HCT116 (cell line): Measurements from ENCODE around the gene TMBIM6.

ENCODE experiments used
- EGR1 ChIP-seq: IDR thresholded peaks from 2 replicates; pipeline ENCODE4 v1.6.1; 2012; ENCODE audit warnings: low read depth
- POLR2A ChIP-seq: IDR thresholded peaks from 2 replicates; pipeline ENCODE4 v1.7.0; 2011; ENCODE audit warnings: borderline replicate concordance; ENCODE audit not compliant: insufficient read depth, insufficient read length; ENCODE audit errors: extremely low read depth
- POLR2AphosphoS5 ChIP-seq: IDR thresholded peaks from 2 replicates; pipeline ENCODE4 v1.6.1; 2011; ENCODE audit warnings: mild to moderate bottlenecking, low read depth, low read length, moderate library complexity
- SP1 ChIP-seq: IDR thresholded peaks from 2 replicates; pipeline ENCODE4 v1.6.1; 2012; ENCODE audit warnings: low read depth
- SRF ChIP-seq: IDR thresholded peaks from 2 replicates; pipeline ENCODE4 v1.6.1; 2012; ENCODE audit warnings: low read depth
- TF ChIP-seq, protein P1 (sequence below), 3 experiments: fragments of 200-600 bp in 1 of 3; sonication (generic) in 1 of 3; IDR thresholded peaks in 2 of 3; conservative IDR thresholded peaks in 1 of 3; 2 replicates each; pipeline ENCODE4 v1.5.1; 2012 to 2017; ENCODE audit warnings: low read depth in 2 of 3, low read length in 2 of 3, antibody characterized with exemption in 1 of 3, borderline replicate concordance in 1 of 3, control low read depth in 1 of 3, mild to moderate bottlenecking in 1 of 3, mixed read lengths in 1 of 3, mixed run types in 1 of 3, moderate library complexity in 1 of 3; ENCODE audit not compliant: insufficient read depth in 1 of 3

DNA sequence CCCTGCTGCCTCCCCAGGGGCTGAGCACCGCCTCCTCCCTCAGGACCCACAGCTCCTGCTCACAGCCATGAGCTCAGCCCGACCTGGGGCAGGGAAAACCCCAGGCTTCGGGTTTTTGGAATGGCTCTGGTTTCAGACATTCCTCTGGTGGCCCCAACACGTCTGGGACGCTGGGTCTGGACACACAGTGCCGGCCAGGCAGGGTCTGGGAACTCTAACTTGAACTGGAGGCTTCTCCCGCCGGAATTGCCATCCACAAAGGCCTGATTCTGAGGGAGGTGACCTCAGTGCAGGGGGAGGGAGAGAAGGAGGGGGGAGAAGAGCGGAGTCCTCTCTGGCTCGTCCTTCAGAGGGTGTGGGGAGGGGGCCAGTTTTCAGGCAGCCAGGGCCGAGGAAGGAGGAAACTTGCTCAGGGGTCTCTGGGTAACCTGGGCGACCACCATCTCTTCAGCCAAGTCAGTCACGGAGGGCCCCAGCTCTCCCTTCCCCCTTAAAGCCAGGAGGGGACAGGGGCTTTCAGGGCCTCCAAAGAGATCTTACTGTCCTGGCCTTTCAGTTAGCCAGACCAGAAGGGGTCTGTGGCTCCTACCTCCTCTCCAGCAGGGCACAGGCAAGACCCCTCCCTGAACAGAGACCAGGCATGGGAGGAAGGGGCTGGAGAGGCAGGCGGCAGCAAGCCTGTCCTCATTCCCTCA is 67.5 kb downstream of the TMBIM6 start:
- TF ChIP-seq POLR2A (no peak), SP1 (no peak), POLR2AphosphoS5 (no peak), EGR1 (no peak), SRF (no peak)
- TF ChIP-seq, protein P1, sequence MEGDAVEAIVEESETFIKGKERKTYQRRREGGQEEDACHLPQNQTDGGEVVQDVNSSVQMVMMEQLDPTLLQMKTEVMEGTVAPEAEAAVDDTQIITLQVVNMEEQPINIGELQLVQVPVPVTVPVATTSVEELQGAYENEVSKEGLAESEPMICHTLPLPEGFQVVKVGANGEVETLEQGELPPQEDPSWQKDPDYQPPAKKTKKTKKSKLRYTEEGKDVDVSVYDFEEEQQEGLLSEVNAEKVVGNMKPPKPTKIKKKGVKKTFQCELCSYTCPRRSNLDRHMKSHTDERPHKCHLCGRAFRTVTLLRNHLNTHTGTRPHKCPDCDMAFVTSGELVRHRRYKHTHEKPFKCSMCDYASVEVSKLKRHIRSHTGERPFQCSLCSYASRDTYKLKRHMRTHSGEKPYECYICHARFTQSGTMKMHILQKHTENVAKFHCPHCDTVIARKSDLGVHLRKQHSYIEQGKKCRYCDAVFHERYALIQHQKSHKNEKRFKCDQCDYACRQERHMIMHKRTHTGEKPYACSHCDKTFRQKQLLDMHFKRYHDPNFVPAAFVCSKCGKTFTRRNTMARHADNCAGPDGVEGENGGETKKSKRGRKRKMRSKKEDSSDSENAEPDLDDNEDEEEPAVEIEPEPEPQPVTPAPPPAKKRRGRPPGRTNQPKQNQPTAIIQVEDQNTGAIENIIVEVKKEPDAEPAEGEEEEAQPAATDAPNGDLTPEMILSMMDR (IDR thresholded peaks at IDR 0.05 in 2 of 3, conservative IDR thresholded peaks at IDR 0.05 in 1 of 3; ENCODE audit: borderline replicate concordance in 1 of 3, insufficient read depth in 1 of 3, low read depth in 2 of 3, low read length in 2 of 3): no peak
